Mesodermal cell (in vitro differentiated cells): ENCODE data around the gene F12.

Source experiments
- H3K27ac ChIP-seq: 2 replicates; pipeline ENCODE4 v1.7.0; 2013; ENCODE audit warnings: mild to moderate bottlenecking, low read depth, low read length, moderate library complexity; ENCODE audit not compliant: severe bottlenecking
- H3K36me3 ChIP-seq: 2 replicates; pipeline ENCODE4 v1.7.1; 2013; ENCODE audit warnings: mild to moderate bottlenecking, low read length, moderate library complexity; ENCODE audit not compliant: control insufficient read depth, insufficient read depth
- H3K4me1 ChIP-seq: one replicate; pipeline ENCODE4 v1.7.1; 2013; ENCODE audit warnings: mild to moderate bottlenecking, low read length; ENCODE audit not compliant: insufficient read depth, control insufficient read depth, poor library complexity, severe bottlenecking
- H3K4me3 ChIP-seq: 2 replicates; pipeline ENCODE4 v1.7.0; 2013; ENCODE audit warnings: low read length, control low read depth, mild to moderate bottlenecking; ENCODE audit not compliant: insufficient read depth, poor library complexity, severe bottlenecking; ENCODE audit errors: extremely low read depth
- H3K9me3 ChIP-seq: 2 replicates; pipeline ENCODE4 v1.7.1; 2013; ENCODE audit warnings: mild to moderate bottlenecking, low read length, moderate library complexity; ENCODE audit not compliant: control insufficient read depth
- WGBS, 2 experiments: methylation state at CpG; one replicate each; pipeline ENCODE4 v1.1.5; 2013; ENCODE audit warnings: missing lambda C conversion rate in 2 of 2; ENCODE audit not compliant: insufficient coverage in 2 of 2; 5-methylcytosine and 5-hydroxymethylcytosine counted together

Gene F12

GRCh38 chr5:177437623-177438022, 28.3 kb upstream of the F12 start:
- Histone ChIP-seq H3K4me3 (no peak overlapping the region), H3K36me3 (peaks cover 55% of the 10 kb centered on the region), H3K27ac (no peak overlapping the region), H3K9me3 (no peaks in the 10 kb centered on the region), H3K4me1 (peaks cover 2% of the 10 kb centered on the region)
- WGBS, 2 experiments: 77 to 80% methylated on average over 4 of the region's 4 CpGs

GRCh38 chr5:177435847-177436536, 26.6 kb upstream of the F12 start:
- Histone ChIP-seq H3K4me3 (no peak overlapping the region), H3K9me3 (no peaks in the 10 kb centered on the region), H3K27ac (no peak overlapping the region), H3K36me3 (peaks cover 68% of the 10 kb centered on the region), H3K4me1 (no peaks in the 10 kb centered on the region)
- 95 to 97% methylated on average over 26 to 37 of the region's 37 CpGs for WGBS, 2 experiments

GRCh38 chr5:177434942-177435738, 25.8 kb upstream of the F12 start:
- no peaks in the 10 kb centered on the region for H3K9me3 ChIP-seq
- WGBS, 2 experiments: 97% methylated on average over 11 to 17 of the region's 20 CpGs
- H3K27ac ChIP-seq: no peak overlapping the region
- peaks cover 67% of the 10 kb centered on the region for H3K36me3 ChIP-seq
- H3K4me1 ChIP-seq: no peaks in the 10 kb centered on the region
- H3K4me3 ChIP-seq: no peak overlapping the region

GRCh38 chr5:177434437-177434836, 25.1 kb upstream of the F12 start:
- Histone ChIP-seq H3K9me3 (no peaks in the 10 kb centered on the region), H3K4me3 (no peak overlapping the region), H3K4me1 (peaks cover 2% of the 10 kb centered on the region), H3K27ac (no peak overlapping the region), H3K36me3 (peaks cover 74% of the 10 kb centered on the region)
- WGBS, 2 experiments: 94 to 98% methylated on average over 6 to 8 of the region's 8 CpGs

GRCh38 chr5:177433658-177434217, 24.4 kb upstream of the F12 start:
- H3K4me3 ChIP-seq: no peak overlapping the region
- 96% methylated on average over 26 of the region's 29 CpGs for WGBS, 2 experiments
- peaks cover 72% of the 10 kb centered on the region for H3K36me3 ChIP-seq
- H3K9me3 ChIP-seq: no peaks in the 10 kb centered on the region
- H3K4me1 ChIP-seq: peaks cover 9% of the 10 kb centered on the region
- H3K27ac ChIP-seq: no peak overlapping the region

- Histone ChIP-seq H3K4me1 (peaks cover 11% of the 10 kb centered on the region), H3K36me3 (peaks cover 69% of the 10 kb centered on the region), H3K4me3 (no peak overlapping the region), H3K9me3 (no peaks in the 10 kb centered on the region), H3K27ac (no peak overlapping the region)
- WGBS, 2 experiments: 91 to 99% methylated on average over 20 to 23 of the region's 25 CpGs
Measured at GRCh38 chr5:177432839-177433657, 23.7 kb upstream of the F12 start.

GRCh38 chr5:177432143-177432838, 22.9 kb upstream of the F12 start:
- WGBS, 2 experiments: 91 to 92% methylated on average over 15 to 18 of the region's 18 CpGs
- Histone ChIP-seq H3K36me3 (peaks cover 64% of the 10 kb centered on the region), H3K4me3 (no peak overlapping the region)

GRCh38 chr5:177431317-177432142, 22.2 kb upstream of the F12 start:
- Histone ChIP-seq H3K9me3 (no peaks in the 10 kb centered on the region), H3K36me3 (peaks cover 59% of the 10 kb centered on the region), H3K4me3 (no peak overlapping the region), H3K27ac (no peak overlapping the region), H3K4me1 (peaks cover 11% of the 10 kb centered on the region)
- WGBS, 2 experiments: 97 to 98% methylated on average over 25 to 29 of the region's 29 CpGs

More at GRCh38 chr5:177432143-177432838, 22.9 kb upstream of the F12 start:
- Histone ChIP-seq H3K9me3 (no peaks in the 10 kb centered on the region), H3K27ac (no peak overlapping the region), H3K4me1 (peaks cover 11% of the 10 kb centered on the region)

GRCh38 chr5:177430972-177431316, 21.6 kb upstream of the F12 start:
- no peaks in the 10 kb centered on the region for H3K9me3 ChIP-seq
- WGBS, 2 experiments: 89 to 91% methylated on average over 6 to 7 of the region's 7 CpGs
- H3K4me1 ChIP-seq: peaks cover 11% of the 10 kb centered on the region
- H3K27ac ChIP-seq: no peak overlapping the region
- H3K36me3 ChIP-seq: peaks cover 57% of the 10 kb centered on the region
- H3K4me3 ChIP-seq: no peak overlapping the region
